Measurements from ENCODE around the gene HEXD. TPM values are rescaled to one million over a fixed set of nuclear protein-coding genes. Genes with fewer than 3 reads are reported as not detected.

HEXD gene
- total and polyA plus RNA-seq, 10 of the 15 experiments (the other 5 are each of a cell fraction or from before 2014, with no cell fraction given) = 1.6 to 24.2 (median 7.0) TPM

- in situ Hi-C loops (cut with MboI) (no loop called here), intact Hi-C loops (cut with micrococcal nuclease; ENCODE audit: unreplicated experiment) (no loop called here)
- Histone ChIP-seq H3K27me3 (replicated peaks in 1 of 2; ENCODE audit: control insufficient read depth in 2 of 2, insufficient read depth in 2 of 2, low read length in 1 of 2) (no peaks in the 10 kb centered on the region), H3K4me1 (ENCODE audit: control insufficient read depth, insufficient read depth, low read length) (no peaks in the 10 kb centered on the region), H3K4me2 (ENCODE audit: control insufficient read depth, insufficient read depth) (no peak overlapping the region), H3K36me3 (ENCODE audit: control insufficient read depth in 2 of 2, insufficient read depth in 2 of 2, low read length in 1 of 2) (peaks cover 0 to 2% of the 10 kb centered on the region in 2 experiments; a peak in 2 of 4 replicates), H3K9me3 (replicated peaks; ENCODE audit: control insufficient read depth, insufficient read depth, low read length) (no peaks in the 10 kb centered on the region), H3K79me2 (ENCODE audit: control insufficient read depth, insufficient read depth, low read length) (no peaks in the 10 kb centered on the region), H3K4me3 (no peak overlapping the region), H3K9ac (ENCODE audit: control insufficient read depth, insufficient read depth, low read length) (no peak overlapping the region), H3K27ac (ENCODE audit: control insufficient read depth, insufficient read depth) (no peak overlapping the region), H4K20me1 (ENCODE audit: control insufficient read depth, insufficient read depth) (no peaks in the 10 kb centered on the region), H2AFZ (ENCODE audit: control insufficient read depth, low read depth, low read length) (no peak overlapping the region)
- ChIA-PET RAD21 (ENCODE audit: unreplicated experiment) (no interaction called here), CTCF (interaction anchor here (0.9 kb wide), 1 partner anchor 388 kb away, joined by 3 read pairs; no protein-coding TSS in a partner anchor), SMC1A (ENCODE audit: uncharacterized antibody, unreplicated experiment) (no interaction called here), POLR2A (no interaction called here)
- FAIRE-seq (no peak), ATAC-seq (no peak), DNase-seq (ENCODE audit: low read depth, low spot score) (no peak)
- no TSS peak for BruUV-seq (replicated peaks)
- WGBS (ENCODE audit: insufficient coverage, insufficient replicate concordance, low lambda C conversion rate, missing lambda C conversion rate) = 92% methylated on average over 12 of the region's 12 CpGs
- TF ChIP-seq BMI1 (IDR thresholded peaks at IDR 0.05; ENCODE audit: borderline replicate concordance) = no peak
- no peak for TF ChIP-seq IKZF1 (conservative IDR thresholded peaks at IDR 0.05)
- TF ChIP-seq FOXM1 (IDR thresholded peaks at IDR 0.05; ENCODE audit: low read depth, low read length) = no peak
- TF ChIP-seq BACH1 (IDR thresholded peaks at IDR 0.05; ENCODE audit: borderline replicate concordance) = no peak
- no peak for TF ChIP-seq STAT3 (IDR thresholded peaks at IDR 0.05; ENCODE audit: low read depth, low read length)
- no peak for TF ChIP-seq RFX5 (IDR thresholded peaks at IDR 0.05; ENCODE audit: low read depth, low read length)
- no peak for TF ChIP-seq FOS (IDR thresholded peaks at IDR 0.05; ENCODE audit: borderline replicate concordance, extremely low read depth, insufficient read length)
- no peak for TF ChIP-seq HDAC2 (IDR thresholded peaks at IDR 0.05)
- no peak for TF ChIP-seq ZNF592 (IDR thresholded peaks at IDR 0.05)
- no peak for TF ChIP-seq RAD21 (IDR thresholded peaks at IDR 0.05; ENCODE audit: insufficient read depth, low read depth, low read length)
- TF ChIP-seq CBX3 (IDR thresholded peaks at IDR 0.05; ENCODE audit: borderline replicate concordance, low read depth) = no peak
- TF ChIP-seq NRF1 (conservative IDR thresholded peaks at IDR 0.05; ENCODE audit: low read depth, low read length) = no peak
- TF ChIP-seq SMAD5 (IDR thresholded peaks at IDR 0.05; ENCODE audit: low read depth) = no peak
- no peak for TF ChIP-seq EED (IDR thresholded peaks at IDR 0.05; ENCODE audit: low read depth)
- no peak for TF ChIP-seq JUNB (IDR thresholded peaks at IDR 0.05)
- TF ChIP-seq YBX1 (IDR thresholded peaks at IDR 0.05) = no peak
- TF ChIP-seq MEF2A (IDR thresholded peaks at IDR 0.05; ENCODE audit: insufficient read depth, low read depth, low read length) = no peak
- no peak for TF ChIP-seq SKIL (IDR thresholded peaks at IDR 0.05; ENCODE audit: low read depth, poor library complexity, severe bottlenecking)
- no peak for TF ChIP-seq IRF3 (IDR thresholded peaks at IDR 0.05)
Observed at GRCh38 chr17:82394278-82394677, 23.9 kb upstream of the HEXD start.

All from GM12878 (cell line).